Activated naive CD8-positive, alpha-beta T cell treated with anti-CD3 and anti-CD28 coated beads, Interleukin-2, amount 50 U/mL, for 24 hours (primary cell): Measurements from ENCODE around the gene PDZD8.

ENCODE experiments used
- ATAC-seq: fragments of 150-1000 bp; cut with Tn5 transposase; one replicate; pipeline ENCODE4 v1.10.0; 2021
- DNase-seq: peaks from one replicate; pipeline ENCODE4 v3.0.0; 2021
- H3K27ac Mint-ChIP-seq: one replicate; pipeline ENCODE4 v1.8.0; 2021; ENCODE audit warnings: mild to moderate bottlenecking, mixed read lengths
- H3K27me3 Mint-ChIP-seq: one replicate; pipeline ENCODE4 v1.8.0; 2021; ENCODE audit warnings: mixed read lengths
- H3K36me3 Mint-ChIP-seq: one replicate; pipeline ENCODE4 v1.8.0; 2021; ENCODE audit warnings: low read depth, mixed read lengths
- H3K4me1 Mint-ChIP-seq: one replicate; pipeline ENCODE4 v1.8.0; 2021; ENCODE audit warnings: mixed read lengths
- H3K4me3 Mint-ChIP-seq: one replicate; pipeline ENCODE4 v1.8.0; 2021; ENCODE audit warnings: mild to moderate bottlenecking, moderate library complexity, mixed read lengths
- H3K9me3 Mint-ChIP-seq: one replicate; pipeline ENCODE4 v1.8.0; 2021; ENCODE audit warnings: mixed read lengths

PDZD8 gene

DNA sequence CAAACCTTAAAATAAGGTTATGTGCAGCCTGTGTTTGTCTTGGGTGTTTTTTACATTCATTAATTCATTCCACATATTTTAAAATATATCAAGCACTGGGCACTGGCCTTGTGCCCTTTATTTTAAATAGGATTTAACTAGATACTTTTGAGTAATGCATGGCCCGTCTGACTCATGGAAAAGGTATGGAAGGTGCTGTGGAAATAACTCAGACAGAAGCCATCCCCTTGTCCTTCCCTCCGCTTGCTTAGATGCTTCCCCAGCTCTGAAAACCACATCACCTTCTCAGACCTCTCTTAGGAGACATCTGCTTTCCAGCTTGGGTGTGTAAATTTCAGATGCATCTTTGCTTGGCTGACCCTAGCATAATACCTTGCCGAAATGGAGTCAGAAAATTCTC lies 103.8 kb downstream of the PDZD8 start:
- no peaks in the 10 kb centered on the region for H3K36me3 Mint-ChIP-seq
- ATAC-seq (no peak), DNase-seq (no peak)
- H3K27ac Mint-ChIP-seq: no peak overlapping the region
- H3K9me3 Mint-ChIP-seq: no peaks in the 10 kb centered on the region
- no peaks in the 10 kb centered on the region for H3K4me1 Mint-ChIP-seq
- H3K27me3 Mint-ChIP-seq: peaks cover 3% of the 10 kb centered on the region
- no peak overlapping the region for H3K4me3 Mint-ChIP-seq

DNA sequence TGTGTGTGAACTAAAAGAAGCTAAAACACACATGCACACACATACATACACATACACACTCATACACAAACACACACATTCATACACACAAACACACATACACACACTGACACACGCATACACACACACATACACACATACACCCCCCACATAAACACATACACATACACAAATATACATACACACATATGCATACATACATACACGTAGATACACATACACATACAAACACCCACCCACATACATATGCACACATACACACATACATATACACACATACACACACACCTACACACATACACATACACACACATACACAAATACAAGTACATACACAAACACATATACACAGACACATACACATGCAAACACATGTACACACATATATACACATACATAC lies 106.3 kb downstream of the PDZD8 start:
- Mint-ChIP-seq H3K36me3 (no peaks in the 10 kb centered on the region), H3K9me3 (no peaks in the 10 kb centered on the region), H3K27me3 (peaks cover 7% of the 10 kb centered on the region), H3K4me1 (no peaks in the 10 kb centered on the region), H3K4me3 (no peak overlapping the region), H3K27ac (no peak overlapping the region)
- no peak for DNase-seq
- ATAC-seq: no peak

DNA sequence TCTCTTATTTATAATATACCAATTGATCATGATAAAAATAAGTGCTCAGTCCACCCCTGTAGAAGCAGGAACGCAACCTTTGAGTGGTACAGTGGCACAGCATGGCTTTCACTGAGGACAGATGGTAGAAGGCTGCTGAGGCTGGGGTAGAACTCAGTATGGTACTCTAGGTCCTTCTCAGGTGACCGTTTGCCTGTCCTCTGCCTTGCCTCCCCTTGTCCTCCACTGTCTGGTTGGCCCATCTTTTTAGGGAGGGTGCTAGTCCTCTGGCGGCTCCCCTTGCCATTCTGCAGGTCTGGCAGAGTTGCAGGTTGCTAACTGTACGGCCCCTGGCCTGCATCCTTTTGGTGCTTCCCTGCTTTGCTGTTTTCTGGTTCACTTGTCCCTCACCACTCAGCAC lies 107.0 kb downstream of the PDZD8 start:
- Mint-ChIP-seq H3K27me3 (peaks cover 7% of the 10 kb centered on the region), H3K9me3 (no peaks in the 10 kb centered on the region), H3K36me3 (no peaks in the 10 kb centered on the region), H3K4me3 (no peak overlapping the region), H3K27ac (no peak overlapping the region), H3K4me1 (no peaks in the 10 kb centered on the region)
- no peak for DNase-seq
- ATAC-seq: no peak

DNA sequence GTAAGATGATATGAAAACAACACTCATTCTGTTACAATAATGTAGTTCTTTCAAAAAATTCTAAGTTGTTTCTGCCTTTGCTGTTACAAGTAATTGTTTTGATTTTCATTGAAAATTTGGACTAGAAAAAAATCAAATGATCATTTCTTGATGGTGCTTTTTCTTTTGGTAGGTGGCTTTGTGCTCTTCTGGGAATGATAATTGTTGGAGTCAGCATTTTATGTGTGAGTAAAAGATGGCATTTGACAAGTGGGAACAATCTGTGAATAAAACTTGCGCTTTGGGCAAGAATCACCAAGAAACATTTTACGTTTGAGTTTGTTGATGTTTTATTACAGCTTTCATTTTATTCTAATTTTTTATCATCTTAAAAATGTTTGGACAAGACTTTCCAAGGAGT lies 108.4 kb downstream of the PDZD8 start:
- Mint-ChIP-seq H3K36me3 (no peaks in the 10 kb centered on the region), H3K4me1 (no peaks in the 10 kb centered on the region), H3K27me3 (peaks cover 13% of the 10 kb centered on the region), H3K27ac (no peak overlapping the region), H3K4me3 (no peak overlapping the region), H3K9me3 (no peaks in the 10 kb centered on the region)
- no peak for ATAC-seq
- no peak for DNase-seq

DNA sequence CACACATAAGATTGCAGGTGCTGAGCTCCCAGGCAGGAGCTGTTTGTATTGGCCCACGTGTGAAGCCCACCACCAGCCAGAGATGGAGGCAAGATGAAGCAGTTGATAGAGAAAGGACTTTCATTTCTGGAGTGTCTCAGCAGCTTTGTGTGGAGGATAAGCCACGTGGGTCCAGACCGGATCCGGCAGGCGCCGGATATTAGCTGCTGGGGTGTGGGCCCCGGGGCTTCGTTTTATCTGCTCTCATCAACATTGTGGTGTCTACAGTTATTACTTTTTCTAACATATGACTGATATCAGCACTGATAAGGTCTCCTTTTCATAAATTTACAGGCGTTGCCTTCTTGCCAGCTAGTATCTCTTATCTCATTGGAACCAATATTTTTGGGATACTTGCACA lies 108.8 kb downstream of the PDZD8 start:
- Mint-ChIP-seq H3K4me1 (no peaks in the 10 kb centered on the region), H3K4me3 (no peak overlapping the region), H3K27ac (no peak overlapping the region), H3K9me3 (no peaks in the 10 kb centered on the region), H3K36me3 (no peaks in the 10 kb centered on the region), H3K27me3 (peaks cover 16% of the 10 kb centered on the region)
- ATAC-seq (no peak), DNase-seq (no peak)

DNA sequence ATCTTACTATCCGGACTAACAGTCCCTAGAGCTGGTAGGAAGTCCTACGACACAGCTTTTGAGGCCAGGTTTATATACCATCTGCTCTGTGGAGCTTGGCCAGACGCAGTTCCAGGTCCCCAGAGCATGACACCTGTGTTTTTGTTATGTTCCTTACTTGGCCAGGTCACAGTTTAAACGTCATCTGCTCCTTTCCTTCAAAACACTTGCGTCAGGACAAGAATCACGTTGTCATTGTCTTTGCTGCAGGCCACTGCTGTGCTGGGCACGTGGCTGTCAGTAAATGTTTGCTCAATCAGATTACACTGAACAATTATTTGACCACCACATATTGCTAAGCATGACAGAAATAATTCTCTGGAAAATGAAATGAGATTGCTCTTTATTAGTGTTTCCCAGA lies 110.5 kb downstream of the PDZD8 start:
- Mint-ChIP-seq H3K4me1 (peaks cover 3% of the 10 kb centered on the region), H3K36me3 (no peaks in the 10 kb centered on the region), H3K27me3 (peaks cover 28% of the 10 kb centered on the region), H3K27ac (no peak overlapping the region), H3K4me3 (no peak overlapping the region), H3K9me3 (no peaks in the 10 kb centered on the region)
- DNase-seq (no peak), ATAC-seq (no peak)

DNA sequence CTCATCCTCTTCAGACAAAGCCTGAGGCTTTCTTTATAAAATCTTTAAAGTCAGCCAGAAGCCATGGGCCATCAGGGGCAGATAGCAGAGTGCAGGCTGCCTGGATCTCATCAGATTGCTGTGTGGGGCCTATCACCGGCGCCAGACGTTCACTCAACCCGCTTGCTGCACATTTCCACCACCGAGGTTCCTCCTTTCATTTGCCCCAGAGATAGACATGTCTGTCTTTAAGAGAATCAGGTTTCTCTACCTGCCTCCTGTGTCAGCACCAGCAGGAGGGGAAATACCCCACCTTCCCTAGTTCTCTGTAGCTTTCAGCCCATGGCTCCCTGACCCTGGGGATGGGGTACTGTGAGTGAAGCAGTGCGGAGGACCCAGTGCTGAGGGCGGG lies 112.3 kb downstream of the PDZD8 start:
- H3K9me3 Mint-ChIP-seq: no peaks in the 10 kb centered on the region
- DNase-seq: no peak
- peaks cover 9% of the 10 kb centered on the region for H3K4me1 Mint-ChIP-seq
- ATAC-seq: no peak
- no peak overlapping the region for H3K27ac Mint-ChIP-seq
- no peak overlapping the region for H3K4me3 Mint-ChIP-seq
- no peaks in the 10 kb centered on the region for H3K36me3 Mint-ChIP-seq
- H3K27me3 Mint-ChIP-seq: peaks cover 29% of the 10 kb centered on the region

DNA sequence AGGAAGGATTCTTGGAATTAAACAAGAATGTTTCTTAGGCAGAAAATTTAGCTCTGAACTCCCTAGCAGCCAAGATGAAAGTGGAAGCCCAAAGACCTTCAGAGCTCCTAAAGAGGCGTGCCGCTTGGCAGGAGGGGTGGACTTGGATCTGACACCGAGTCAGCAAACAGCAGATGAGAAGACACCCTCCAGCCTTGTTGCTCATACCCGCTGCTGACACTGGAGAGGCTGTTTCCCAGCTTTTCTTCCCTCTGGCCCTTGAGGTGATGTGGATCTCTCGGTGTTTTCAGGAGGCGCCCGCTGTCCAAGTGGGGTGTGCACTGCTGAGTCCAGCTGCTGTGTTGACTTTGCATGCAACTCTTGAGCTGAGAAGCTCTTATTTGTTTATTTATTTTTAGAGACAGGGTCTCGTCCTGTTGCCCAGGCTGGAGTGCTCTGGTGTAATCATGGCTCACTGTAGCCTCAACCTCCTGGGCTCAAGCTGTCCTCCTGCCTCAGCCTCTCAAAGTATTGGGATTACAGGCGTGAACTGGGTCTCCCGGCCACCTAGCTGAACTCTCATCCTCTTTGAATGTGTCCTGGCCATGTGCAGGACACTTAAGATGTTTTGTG lies 112.8 kb downstream of the PDZD8 start:
- Mint-ChIP-seq H3K27me3 (peaks cover 31% of the 10 kb centered on the region), H3K27ac (no peak overlapping the region), H3K4me3 (no peak overlapping the region), H3K36me3 (no peaks in the 10 kb centered on the region), H3K9me3 (no peaks in the 10 kb centered on the region), H3K4me1 (peaks cover 9% of the 10 kb centered on the region)
- ATAC-seq: no peak
- no peak for DNase-seq

DNA sequence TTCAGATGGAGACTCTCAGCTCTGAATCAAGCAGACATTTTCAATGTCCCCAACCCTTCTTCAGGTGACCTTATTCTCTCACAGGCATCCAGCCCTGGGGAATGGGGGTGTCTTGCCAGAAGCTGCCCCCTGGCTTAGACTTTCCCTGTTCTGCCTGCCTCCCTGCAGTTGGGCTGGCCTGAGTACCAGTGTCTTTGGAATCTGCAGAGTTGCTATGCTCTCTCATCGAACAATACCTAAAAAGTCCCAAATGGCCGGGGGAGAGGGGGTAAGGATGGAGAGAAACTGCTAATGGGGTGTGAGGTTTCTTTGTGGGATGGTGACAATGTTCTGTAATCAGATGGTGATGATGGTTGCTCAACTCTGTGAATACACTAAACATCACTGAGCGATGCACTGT lies 113.7 kb downstream of the PDZD8 start:
- Mint-ChIP-seq H3K36me3 (no peaks in the 10 kb centered on the region), H3K27me3 (peaks cover 31% of the 10 kb centered on the region), H3K27ac (no peak overlapping the region), H3K9me3 (no peaks in the 10 kb centered on the region), H3K4me3 (no peak overlapping the region), H3K4me1 (peaks cover 9% of the 10 kb centered on the region)
- no peak for ATAC-seq
- no peak for DNase-seq

DNA sequence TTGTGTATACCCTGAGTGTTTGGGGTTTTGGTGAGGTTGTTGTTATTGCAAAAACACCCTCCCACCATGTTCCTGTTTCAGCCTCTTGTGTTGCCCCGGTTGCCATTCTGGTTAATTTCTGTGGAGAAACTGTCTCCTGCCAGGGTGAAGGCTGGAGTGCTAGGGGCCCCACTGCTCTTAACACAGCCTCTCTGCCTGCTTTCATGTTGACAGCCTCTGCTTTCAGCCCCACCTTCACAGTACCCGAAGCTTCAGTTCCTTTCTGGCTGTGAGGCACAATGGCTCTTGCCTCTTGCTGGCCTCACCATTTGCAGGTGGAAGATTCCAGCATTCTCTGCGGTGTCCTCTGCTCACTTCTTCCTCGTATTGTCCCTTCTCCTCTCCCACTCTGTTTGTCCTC lies 115.2 kb downstream of the PDZD8 start:
- Mint-ChIP-seq H3K4me3 (no peak overlapping the region), H3K27me3 (peaks cover 31% of the 10 kb centered on the region), H3K9me3 (no peaks in the 10 kb centered on the region), H3K36me3 (no peaks in the 10 kb centered on the region), H3K27ac (no peak overlapping the region), H3K4me1 (peaks cover 9% of the 10 kb centered on the region)
- ATAC-seq: no peak
- no peak for DNase-seq

DNA sequence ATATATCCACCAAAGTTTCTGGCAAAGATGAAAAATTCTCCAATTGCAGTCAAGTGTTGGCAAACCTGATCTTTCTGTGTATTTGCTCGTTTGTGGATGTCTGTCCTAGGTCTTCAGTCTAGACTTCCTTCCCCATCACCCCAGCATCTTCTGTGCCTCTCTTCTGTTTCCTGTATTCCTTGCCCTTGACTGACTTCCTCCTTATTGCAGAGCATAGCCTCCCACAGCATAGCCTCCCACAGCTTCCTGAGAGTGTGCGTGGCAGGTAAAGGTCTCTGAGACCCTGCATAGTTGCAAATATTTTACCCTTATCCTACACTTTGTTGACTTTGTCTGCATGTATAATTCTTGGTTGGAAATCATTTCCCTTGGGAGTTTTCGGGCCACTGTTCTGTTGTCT lies 116.0 kb downstream of the PDZD8 start:
- peaks cover 9% of the 10 kb centered on the region for H3K4me1 Mint-ChIP-seq

DNA sequence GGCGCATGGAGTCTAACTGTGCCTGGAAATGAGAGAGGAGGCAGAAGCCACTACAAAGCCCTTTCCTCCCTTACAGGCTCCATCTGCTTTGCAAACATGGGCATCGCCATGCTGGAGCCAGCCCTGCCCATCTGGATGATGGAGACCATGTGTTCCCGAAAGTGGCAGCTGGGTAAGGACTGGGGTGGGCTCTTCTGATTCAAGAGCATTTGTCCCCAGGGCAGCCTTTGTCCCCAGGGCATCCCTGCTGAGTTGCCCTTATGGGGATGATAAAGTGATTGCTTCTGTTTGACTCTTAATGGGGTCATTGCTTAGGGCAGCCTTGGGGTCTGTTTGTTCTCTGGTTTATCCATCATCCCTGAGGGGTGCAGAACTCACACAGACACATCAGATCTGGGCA lies 117.5 kb downstream of the PDZD8 start:
- H3K9me3 Mint-ChIP-seq: no peaks in the 10 kb centered on the region
- peaks cover 9% of the 10 kb centered on the region for H3K4me1 Mint-ChIP-seq
- no peak overlapping the region for H3K4me3 Mint-ChIP-seq
- ATAC-seq: no peak
- no peaks in the 10 kb centered on the region for H3K36me3 Mint-ChIP-seq
- H3K27me3 Mint-ChIP-seq: peaks cover 32% of the 10 kb centered on the region
- no peak overlapping the region for H3K27ac Mint-ChIP-seq
- no peak for DNase-seq

More for the DNA sequence above, 116.0 kb downstream of the PDZD8 start:
- DNase-seq (no peak), ATAC-seq (no peak)
- Mint-ChIP-seq H3K36me3 (no peaks in the 10 kb centered on the region), H3K27me3 (peaks cover 30% of the 10 kb centered on the region), H3K27ac (no peak overlapping the region), H3K4me3 (no peak overlapping the region), H3K9me3 (no peaks in the 10 kb centered on the region)

DNA sequence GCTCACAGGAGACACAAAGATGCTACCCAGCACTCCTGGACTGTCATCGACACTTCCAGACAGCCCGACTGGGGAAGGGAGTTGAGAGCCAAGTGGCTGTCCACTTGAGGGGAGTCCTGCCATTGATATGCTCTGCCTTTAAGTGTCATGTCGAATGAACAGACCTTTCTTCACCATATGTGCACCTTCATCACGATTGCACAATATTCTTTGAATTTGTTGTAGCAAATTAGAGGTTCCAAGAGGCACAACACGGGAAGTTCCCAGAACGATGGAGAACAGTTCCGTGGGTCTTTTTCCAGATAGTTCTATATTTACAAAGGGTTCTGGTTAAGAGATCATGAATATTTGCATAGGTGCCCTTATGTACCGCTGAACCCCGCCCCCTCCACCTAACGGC lies 118.3 kb downstream of the PDZD8 start:
- no peak for DNase-seq
- Mint-ChIP-seq H3K27ac (no peak overlapping the region), H3K4me1 (peaks cover 9% of the 10 kb centered on the region), H3K27me3 (peaks cover 27% of the 10 kb centered on the region), H3K36me3 (no peaks in the 10 kb centered on the region), H3K9me3 (no peaks in the 10 kb centered on the region), H3K4me3 (no peak overlapping the region)
- no peak for ATAC-seq

DNA sequence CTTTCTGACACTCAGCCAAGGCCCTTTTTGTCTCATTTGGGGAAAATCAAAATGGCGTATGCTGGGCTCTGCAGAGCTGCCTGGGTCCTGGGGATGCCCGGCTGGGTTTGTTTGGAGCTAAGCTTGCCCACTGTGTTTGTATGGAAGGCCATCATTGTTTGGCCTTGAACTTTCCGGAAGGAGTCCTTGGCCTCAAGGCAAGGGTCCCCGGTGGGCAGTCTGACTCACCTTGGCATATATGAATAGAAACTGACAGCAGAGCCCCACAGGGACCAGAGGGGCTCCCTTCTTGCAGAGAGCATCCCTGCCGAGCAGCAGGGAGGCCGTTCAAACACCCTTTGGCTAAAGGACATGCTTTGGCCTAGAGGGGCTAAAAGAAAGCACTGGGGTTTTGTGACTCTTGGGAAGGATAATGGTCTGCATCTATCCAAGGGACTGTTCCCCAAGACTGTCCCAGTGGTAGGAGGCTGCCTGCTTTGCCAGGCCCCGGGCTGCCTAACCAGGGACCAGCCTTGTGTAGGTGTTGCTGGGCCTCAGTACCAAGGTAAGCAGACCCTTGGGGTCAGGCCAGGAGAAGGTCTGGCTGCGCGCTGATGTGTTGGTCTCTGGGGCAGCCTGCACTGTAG lies 119.3 kb downstream of the PDZD8 start:
- H3K27ac Mint-ChIP-seq: no peak overlapping the region
- no peaks in the 10 kb centered on the region for H3K36me3 Mint-ChIP-seq
- peaks cover 9% of the 10 kb centered on the region for H3K4me1 Mint-ChIP-seq
- H3K4me3 Mint-ChIP-seq: no peak overlapping the region
- DNase-seq: no peak
- H3K27me3 Mint-ChIP-seq: peaks cover 19% of the 10 kb centered on the region
- H3K9me3 Mint-ChIP-seq: no peaks in the 10 kb centered on the region
- no peak for ATAC-seq

DNA sequence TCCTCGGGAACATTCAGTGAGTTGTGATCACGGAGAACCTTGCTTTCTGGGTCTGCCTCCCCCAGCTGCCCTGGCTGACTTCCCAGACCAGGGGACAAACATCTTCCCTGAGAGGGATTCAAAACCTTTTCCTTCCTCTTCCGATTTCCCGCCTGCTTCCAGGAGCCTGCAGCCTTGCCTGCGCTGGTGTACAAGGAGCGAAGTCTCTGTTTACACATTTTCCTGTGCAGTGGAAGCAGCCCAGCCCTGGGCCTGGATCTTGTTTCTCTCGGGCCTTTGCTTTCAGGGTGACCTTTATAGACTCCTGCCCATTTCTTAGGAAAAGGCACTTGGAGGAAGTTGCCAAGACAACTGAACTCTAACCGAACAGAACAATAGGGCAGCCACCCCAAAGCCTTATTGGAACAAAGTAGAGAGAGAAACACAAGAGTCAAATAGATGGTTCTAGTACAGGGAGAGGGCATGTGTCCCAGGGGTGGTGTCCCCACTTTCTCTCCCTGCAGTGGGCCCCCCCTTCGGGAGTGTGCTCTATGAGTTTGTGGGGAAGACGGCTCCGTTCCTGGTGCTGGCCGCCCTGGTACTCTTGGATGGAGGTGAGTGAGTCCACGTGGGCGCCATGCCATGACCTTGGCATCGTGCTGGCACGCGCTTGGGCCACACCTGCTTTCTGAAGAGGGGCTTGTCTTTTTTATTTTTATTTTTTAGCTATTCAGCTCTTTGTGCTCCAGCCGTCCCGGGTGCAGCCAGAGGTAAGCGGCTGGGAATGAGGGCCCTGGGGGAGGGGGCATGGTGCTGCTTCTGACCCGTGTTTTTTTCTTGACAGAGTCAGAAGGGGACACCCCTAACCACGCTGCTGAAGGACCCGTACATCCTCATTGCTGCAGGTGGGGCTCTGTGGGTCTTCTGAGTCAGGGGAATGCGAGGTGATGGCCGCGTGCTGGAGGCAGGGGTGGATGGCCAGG lies 120.2 kb downstream of the PDZD8 start:
- Mint-ChIP-seq H3K27ac (no peak overlapping the region), H3K9me3 (no peaks in the 10 kb centered on the region), H3K36me3 (no peaks in the 10 kb centered on the region), H3K4me1 (peaks cover 8% of the 10 kb centered on the region), H3K4me3 (no peak overlapping the region), H3K27me3 (peaks cover 12% of the 10 kb centered on the region)
- no peak for ATAC-seq
- DNase-seq: no peak
